ENCODE measurements around the gene NSMF.

The NSMF gene

GRCh38 chr9:137398561-137399468 lies 60.3 kb downstream of the NSMF start:
- H3K4me1 Mint-ChIP-seq = peaks cover 38% of the 10 kb centered on the region
- H3K9me3 Mint-ChIP-seq = peaks cover 5% of the 10 kb centered on the region
- no peak for ATAC-seq
- H3K36me3 Mint-ChIP-seq = peaks cover 37% of the 10 kb centered on the region
- no peaks in the 10 kb centered on the region for H3K27me3 Mint-ChIP-seq
- no peak overlapping the region for H3K4me3 Mint-ChIP-seq
- H3K27ac Mint-ChIP-seq = no peak overlapping the region

GRCh38 chr9:137397675-137398423 lies 61.3 kb downstream of the NSMF start:
- Mint-ChIP-seq H3K27ac (no peak overlapping the region), H3K9me3 (peaks cover 5% of the 10 kb centered on the region), H3K27me3 (no peaks in the 10 kb centered on the region), H3K4me3 (no peak overlapping the region), H3K36me3 (peaks cover 28% of the 10 kb centered on the region), H3K4me1 (peaks cover 37% of the 10 kb centered on the region)
- ATAC-seq = no peak
